GM18858 (cell line): ENCODE results near the gene ST3GAL6.
A peak's percentile ranks its signal among the peaks of the same experiment; 100 is the strongest.

Experiments
- ATAC-seq: cut with Tn5 transposase; IDR thresholded peaks from one replicate; pipeline ENCODE4 v1.9.1; 2021; ENCODE audit not compliant: unreplicated experiment

The ST3GAL6 gene

GRCh38 chr3:98739266-98739665 is 23.9 kb upstream of the ST3GAL6 start:
- ATAC-seq, result no peak

GRCh38 chr3:98740324-98740723 is 22.8 kb upstream of the ST3GAL6 start:
- ATAC-seq, result no peak

GRCh38 chr3:98741121-98741716 is 21.9 kb upstream of the ST3GAL6 start:
- no peak for ATAC-seq

GRCh38 chr3:98743071-98743470 is 20.1 kb upstream of the ST3GAL6 start:
- ATAC-seq, result no peak

- ATAC-seq, result no peak
These were observed 18.9 kb upstream of the ST3GAL6 start for GRCh38 chr3:98744283-98744682.

- ATAC-seq, result peak; percentile 3
These were observed 17.4 kb upstream of the ST3GAL6 start for GRCh38 chr3:98745718-98746117.

GRCh38 chr3:98746122-98746521 is 17.0 kb upstream of the ST3GAL6 start:
- no peak for ATAC-seq

- ATAC-seq, result no peak
These were observed 16.3 kb upstream of the ST3GAL6 start for GRCh38 chr3:98746882-98747281.

- ATAC-seq, result no peak
These were observed 12.7 kb upstream of the ST3GAL6 start for GRCh38 chr3:98750276-98750919.

GRCh38 chr3:98754483-98754882 is 8.7 kb upstream of the ST3GAL6 start:
- ATAC-seq, result no peak

- ATAC-seq, result no peak
These were observed 7.5 kb upstream of the ST3GAL6 start for GRCh38 chr3:98755601-98756000.

- ATAC-seq, result no peak
These were observed 3.5 kb upstream of the ST3GAL6 start for GRCh38 chr3:98759629-98760028.

- ATAC-seq, result no peak
These were observed 1.4 kb upstream of the ST3GAL6 start for GRCh38 chr3:98761643-98762229.

- ATAC-seq, result no peak
These were observed 779 bp downstream of the ST3GAL6 start for GRCh38 chr3:98763819-98764418.

- no peak for ATAC-seq
These were observed 1.3 kb downstream of the ST3GAL6 start for GRCh38 chr3:98764472-98764884.

- ATAC-seq, result no peak
These were observed 2.6 kb downstream of the ST3GAL6 start for GRCh38 chr3:98765721-98766120.

GRCh38 chr3:98766924-98767323 is 3.8 kb downstream of the ST3GAL6 start:
- no peak for ATAC-seq

- ATAC-seq, result no peak
These were observed 5.8 kb downstream of the ST3GAL6 start for GRCh38 chr3:98768961-98769360.

GRCh38 chr3:98769448-98769847 is 6.3 kb downstream of the ST3GAL6 start:
- no peak for ATAC-seq

GRCh38 chr3:98770261-98771039 is 7.3 kb downstream of the ST3GAL6 start:
- peak; percentile 90 for ATAC-seq

GRCh38 chr3:98772022-98772421 is 8.9 kb downstream of the ST3GAL6 start:
- no peak for ATAC-seq
